H1 (cell line): Measurements from ENCODE around the gene AP2A2. TPM values are rescaled to one million over a fixed set of nuclear protein-coding genes. Genes with fewer than 3 reads are reported as not detected.

ENCODE experiments used
- CTCF ChIA-PET: fragments of 300-600 bp; sonication (Branson Sonifier 250); formaldehyde crosslinking; loops from one replicate; lab custom pipeline; 2021; ENCODE audit not compliant: partially characterized antibody; lab: Charles Lee
- POLR2A ChIA-PET: fragments of 300-600 bp; sonication (Branson Sonifier 250); formaldehyde crosslinking; loops from one replicate; lab custom pipeline; 2021; ENCODE audit warnings: inconsistent platforms; ENCODE audit not compliant: partially characterized antibody; lab: Charles Lee
- DNase-seq, 2 experiments: peaks; one replicate each; pipeline versions ENCODE4 v3.0.0 to v3.0.0-alpha.2; 2010 to 2022; ENCODE audit warnings: low spot score in 2 of 2, low read depth in 1 of 2, mixed read lengths in 1 of 2
- FAIRE-seq: peaks from 2 replicates; lab custom pipeline; 2011; peaks lifted over from hg19 to GRCh38; lab: Jason Lieb, UNC
- H2AFZ ChIP-seq: 2 replicates; pipeline ENCODE4 v1.8.1; 2012; ENCODE audit warnings: low read length, inconsistent platforms
- H2AK5ac ChIP-seq: 2 replicates; pipeline ENCODE4 v1.6.1; 2013; ENCODE audit warnings: low read depth, low read length
- H2BK120ac ChIP-seq: replicated peaks from 2 replicates; pipeline ENCODE3; 2013; ENCODE audit warnings: low read depth, low read length, inconsistent platforms
- H2BK12ac ChIP-seq: 2 replicates; pipeline ENCODE4 v1.6.1; 2013; ENCODE audit warnings: low read depth, low read length
- H2BK15ac ChIP-seq: 2 replicates; pipeline ENCODE4 v1.6.1; 2013; ENCODE audit warnings: low read length
- H2BK20ac ChIP-seq: 2 replicates; pipeline ENCODE4 v1.6.1; 2013; ENCODE audit warnings: low read length
- H2BK5ac ChIP-seq: 2 replicates; pipeline ENCODE4 v1.6.1; 2013; ENCODE audit warnings: low read depth, low read length
- H3K14ac ChIP-seq: 2 replicates; pipeline ENCODE4 v1.6.1; 2013; ENCODE audit warnings: inconsistent platforms; ENCODE audit not compliant: insufficient read length
- H3K18ac ChIP-seq: 2 replicates; pipeline ENCODE4 v1.6.1; 2013; ENCODE audit warnings: low read length; ENCODE audit errors: extremely low read depth
- H3K23ac ChIP-seq: 2 replicates; pipeline ENCODE4 v1.6.1; 2013; ENCODE audit warnings: inconsistent platforms; ENCODE audit not compliant: insufficient read length
- H3K23me2 ChIP-seq: 2 replicates; pipeline ENCODE4 v1.6.1; 2013; ENCODE audit warnings: low read depth, low read length
- H3K27ac ChIP-seq: 2 replicates; pipeline ENCODE4 v1.6.1; 2011; ENCODE audit warnings: low read depth, low read length, inconsistent platforms
- H3K27me3 ChIP-seq, 4 experiments: replicated peaks in 1 of 4; 1 replicate in 1 of 4; 2 replicates in 3 of 4; pipeline versions ENCODE4 v1.6.1 to v1.8.1; 2011 to 2013; ENCODE audit warnings: low read length in 3 of 4, mild to moderate bottlenecking in 3 of 4, inconsistent platforms in 2 of 4, mixed read lengths in 2 of 4, moderate library complexity in 1 of 4; ENCODE audit not compliant: control insufficient read depth in 3 of 4, insufficient read depth in 3 of 4; ENCODE audit errors: extremely low read depth in 1 of 4
- H3K36me3 ChIP-seq, 4 experiments: 2 replicates each; pipeline versions ENCODE4 v1.6.1 to v1.8.1; 2011 to 2013; ENCODE audit warnings: mild to moderate bottlenecking in 4 of 4, low read length in 3 of 4, moderate library complexity in 2 of 4, control low read depth in 1 of 4, inconsistent platforms in 1 of 4; ENCODE audit not compliant: insufficient read depth in 4 of 4, control insufficient read depth in 2 of 4
- H3K4ac ChIP-seq: replicated peaks from 2 replicates; pipeline ENCODE3; 2013; ENCODE audit warnings: low read length, low read depth, mixed read lengths, inconsistent platforms; ENCODE audit not compliant: insufficient read length
- H3K4me1 ChIP-seq, 4 experiments: replicated peaks in 1 of 4; 1 replicate in 1 of 4; 2 replicates in 3 of 4; pipeline versions ENCODE4 v1.6.1 to v1.8.1; 2011 to 2013; ENCODE audit warnings: low read length in 3 of 4, inconsistent platforms in 2 of 4, mixed read lengths in 1 of 4; ENCODE audit not compliant: insufficient read depth in 4 of 4, control insufficient read depth in 3 of 4
- H3K4me2 ChIP-seq, 2 experiments: 2 replicates each; pipeline versions ENCODE4 v1.6.1 to v1.8.1; 2011 to 2013; ENCODE audit warnings: low read depth in 2 of 2, low read length in 2 of 2, control low read depth in 1 of 2, inconsistent platforms in 1 of 2, mild to moderate bottlenecking in 1 of 2; ENCODE audit not compliant: insufficient read depth in 1 of 2
- H3K4me3 ChIP-seq, 4 experiments: fragments of 200-600, 300-600 bp in 1 of 4; sonication (generic), shearing (Covaris generic), sonication (Bioruptor Twin) in 1 of 4; 2 replicates each; pipeline versions ENCODE4 v1.5.1 to v1.8.1; 2011 to 2016; ENCODE audit warnings: low read length in 4 of 4, low read depth in 3 of 4, control low read depth in 2 of 4, inconsistent platforms in 2 of 4, mild to moderate bottlenecking in 2 of 4, mixed read lengths in 1 of 4, moderate library complexity in 1 of 4; ENCODE audit not compliant: insufficient read depth in 2 of 4; ENCODE audit errors: extremely low read depth in 1 of 4
- H3K56ac ChIP-seq: replicated peaks from 2 replicates; pipeline ENCODE3; 2013; ENCODE audit warnings: low read depth, mild to moderate bottlenecking, mixed read lengths, low read length, inconsistent platforms; ENCODE audit not compliant: insufficient read length
- H3K79me1 ChIP-seq: 2 replicates; pipeline ENCODE4 v1.6.1; 2013; ENCODE audit warnings: low read depth, low read length, control low read depth
- H3K79me2 ChIP-seq, 2 experiments: 2 replicates each; pipeline versions ENCODE4 v1.6.1 to v1.8.1; 2012 to 2013; ENCODE audit warnings: low read length in 2 of 2, mild to moderate bottlenecking in 2 of 2, inconsistent platforms in 1 of 2; ENCODE audit not compliant: insufficient read depth in 2 of 2, control insufficient read depth in 1 of 2
- H3K9ac ChIP-seq, 4 experiments: replicated peaks in 1 of 4; 1 replicate in 1 of 4; 2 replicates in 3 of 4; pipeline versions ENCODE4 v1.6.1 to v1.8.1; 2011 to 2013; ENCODE audit warnings: low read depth in 3 of 4, low read length in 3 of 4, control low read depth in 2 of 4, mild to moderate bottlenecking in 2 of 4, moderate library complexity in 2 of 4, inconsistent platforms in 1 of 4; ENCODE audit errors: extremely low read depth in 1 of 4
- H3K9me3 ChIP-seq, 2 experiments: 2 replicates each; pipeline versions ENCODE4 v1.6.1 to v1.8.1; 2012 to 2013; ENCODE audit warnings: mild to moderate bottlenecking in 2 of 2, moderate library complexity in 2 of 2, control low read depth in 1 of 2, inconsistent platforms in 1 of 2, low read depth in 1 of 2, low read length in 1 of 2, mixed read lengths in 1 of 2; ENCODE audit not compliant: insufficient read depth in 2 of 2
- H4K20me1 ChIP-seq, 2 experiments: replicated peaks in 1 of 2; 2 replicates each; pipeline versions ENCODE3 to v1.8.1; 2011 to 2013; ENCODE audit warnings: inconsistent platforms in 2 of 2, low read length in 2 of 2, mild to moderate bottlenecking in 1 of 2; ENCODE audit not compliant: insufficient read depth in 2 of 2, control insufficient read depth in 1 of 2
- H4K5ac ChIP-seq: 2 replicates; pipeline ENCODE4 v1.6.1; 2013; ENCODE audit warnings: low read length, low read depth, mixed read lengths, inconsistent platforms; ENCODE audit not compliant: insufficient read length
- H4K8ac ChIP-seq: 2 replicates; pipeline ENCODE4 v1.8.0; 2013; ENCODE audit warnings: mild to moderate bottlenecking, moderate library complexity, low read length, inconsistent platforms; ENCODE audit not compliant: insufficient read depth; ENCODE audit errors: extremely low read depth
- H4K91ac ChIP-seq: replicated peaks from 2 replicates; pipeline ENCODE3; 2013; ENCODE audit warnings: low read length, mixed read lengths, inconsistent platforms; ENCODE audit not compliant: insufficient read length
- CBX5 ChIP-seq: fragments of 300-800, 300-1000 bp; sonication (generic); IDR thresholded peaks from 2 replicates; pipeline ENCODE4 v1.7.1; 2016; ENCODE audit warnings: antibody characterized with exemption, low read length, low read depth
- KDM1A ChIP-seq: fragments of 200-600, 300-600 bp; sonication (generic); IDR thresholded peaks from 2 replicates; pipeline ENCODE4 v1.7.1; 2016; ENCODE audit warnings: mild to moderate bottlenecking, low read length, borderline replicate concordance
- KDM5A ChIP-seq: fragments of 200-600 bp; IDR thresholded peaks from 2 replicates; pipeline ENCODE4 v1.7.1; 2012; ENCODE audit warnings: mild to moderate bottlenecking, low read length, inconsistent platforms, mixed read lengths
- NRF1 ChIP-seq: IDR thresholded peaks from 2 replicates; pipeline ENCODE4 v1.6.1; 2011; ENCODE audit warnings: mild to moderate bottlenecking, low read depth, low read length, improper control_type of control experiment
- SIRT6 ChIP-seq: IDR thresholded peaks from one replicate; pipeline ENCODE4 v1.7.1; 2012; ENCODE audit warnings: low read length, inconsistent platforms
- TAF7 ChIP-seq: optimal IDR thresholded peaks from 2 replicates; pipeline ENCODE3; 2011; ENCODE audit warnings: low read depth, mild to moderate bottlenecking, inconsistent platforms, low read length, moderate library complexity, borderline replicate concordance
- WGBS, 2 experiments: shearing (Covaris generic) in 1 of 2; methylation state at CpG; one replicate each; pipeline versions ENCODE4 v1.1.6 to v1.1.7; 2013 to 2015; ENCODE audit warnings: low lambda C conversion rate in 2 of 2, mixed read lengths in 2 of 2, inconsistent platforms in 1 of 2, low coverage in 1 of 2, missing lambda C conversion rate in 1 of 2; ENCODE audit not compliant: insufficient replicate concordance in 2 of 2, insufficient coverage in 1 of 2, insufficient read length in 1 of 2; ENCODE audit errors: extremely low coverage in 1 of 2, missing lambda C conversion rate in 1 of 2; 5-methylcytosine and 5-hydroxymethylcytosine counted together
- polyA plus RNA-seq, 7 experiments: library from polyadenylated mRNA; depleted of rRNA in 3 of 7; stranded (reverse) in 5 of 7; unstranded in 2 of 7; fragments of >200 nt in 5 of 7; fragments of 200-250 nt in 2 of 7; gene quantifications; 1 replicate in 5 of 7; 2 replicates in 1 of 7; 4 replicates in 1 of 7; pipeline versions ENCODE4 v1.2.1 to v1.2.3, GENCODE V29; 2011 to 2013; ENCODE audit warnings: missing spikeins in 2 of 7, mixed read lengths in 2 of 7
- total RNA-seq: library from RNA; stranded (reverse); fragmentation: NEBNext Ultra II Directional; extraction: Animal tissue kit (Norgen Biotek cat#: 25700); gene quantifications from 2 replicates; pipeline ENCODE4 v1.2.1, GENCODE V29; 2021

The AP2A2 gene
- total and polyA plus RNA-seq, 2 of the 8 experiments (the other 6 are each of a cell fraction or from before 2014, with no cell fraction given): 50.0 to 65.0 TPM

GRCh38 chr11:904380-904779 lies 21.3 kb upstream of the AP2A2 start:
- no peak for FAIRE-seq
- no peak overlapping the region for H2AK5ac ChIP-seq

More at GRCh38 chr11:904380-904779, 21.3 kb upstream of the AP2A2 start:
- Histone ChIP-seq H3K79me2 (peaks cover 0 to 26% of the 10 kb centered on the region in 2 experiments; a peak in 3 of 4 replicates), H3K4me2 (no peak overlapping the region), H3K9me3 (no peaks in the 10 kb centered on the region), H2BK20ac (no peak overlapping the region), H3K23ac (no peak overlapping the region), H3K4ac (no peak overlapping the region), H3K23me2 (no peaks in the 10 kb centered on the region), H4K20me1 (peaks cover 3 to 31% of the 10 kb centered on the region in 2 experiments), H3K18ac (no peak overlapping the region), H2BK15ac (no peak overlapping the region), H3K9ac (no peak overlapping the region), H2BK120ac (no peak overlapping the region), H2BK12ac (no peak overlapping the region), H4K91ac (no peak overlapping the region), H4K5ac (no peak overlapping the region), H2AFZ (no peak overlapping the region), H3K14ac (no peak overlapping the region), H3K27ac (no peak overlapping the region), H3K4me3 (no peak overlapping the region), H4K8ac (no peak overlapping the region), H3K4me1 (peaks cover 0 to 1% (median 0%) of the 10 kb centered on the region in 4 experiments; a peak in 1 of 7 replicates), H2BK5ac (no peak overlapping the region; the same call in 1 of the 2 replicates), H3K79me1 (peaks cover 19% of the 10 kb centered on the region), H3K36me3 (peaks cover 30 to 51% (median 39%) of the 10 kb centered on the region in 4 experiments), H3K27me3 (no peaks in the 10 kb centered on the region), H3K56ac (no peak overlapping the region)
- CTCF ChIA-PET: interaction anchor here (2.0 kb wide), 1 partner anchor 147 kb away, joined by 5 read pairs; no protein-coding TSS in a partner anchor
- TF ChIP-seq NRF1: no peak
- no peak for TF ChIP-seq SIRT6
- no peak for TF ChIP-seq KDM1A
- TF ChIP-seq KDM5A: no peak
- no peak for TF ChIP-seq TAF7
- TF ChIP-seq CBX5: no peak
- WGBS, 2 experiments: 89% methylated on average over 7 of the region's 7 CpGs; no CpG with 5 or more reads in 1 of the 2 experiments
- DNase-seq: no peak
- POLR2A ChIA-PET: no interaction called here
